Measurements from ENCODE around the gene STX8.

STX8 gene

GRCh38 chr17:9217151-9218056, 358.2 kb downstream of the STX8 start:
- Histone ChIP-seq H3K4me3 (ENCODE audit: low read depth, low read length) (no peak overlapping the region), H3K4me1 (ENCODE audit: control insufficient read depth, insufficient read depth, low read length) (no peaks in the 10 kb centered on the region), H3K36me3 (ENCODE audit: control insufficient read depth in 2 of 2, insufficient read depth in 1 of 2, low read length in 2 of 2) (peaks cover 4 to 23% of the 10 kb centered on the region in 2 experiments; a peak in 2 of 3 replicates), H3K27ac (ENCODE audit: extremely low read depth, low read depth, low read length) (no peak overlapping the region), H3K9me3 (ENCODE audit: control insufficient read depth, insufficient read depth, low read depth, low read length) (no peaks in the 10 kb centered on the region; the same call in 1 of the 2 replicates)
- POLR2A ChIA-PET: interaction anchor here (2.3 kb wide), 1 partner anchor 23 kb away, joined by 6 read pairs; no protein-coding TSS in a partner anchor
- CTCF ChIA-PET: interaction anchor here (0.9 to 1.6 kb wide), 4 partner anchors 9 to 305 kb away, joined by 3 to 6 read pairs (median 4); no protein-coding TSS in a partner anchor
- TF ChIP-seq ZNF148 (tag by site-specific recombination; IDR thresholded peaks at IDR 0.05; ENCODE audit: borderline replicate concordance) (no peak), KLF16 (tag by site-specific recombination; IDR thresholded peaks at IDR 0.05) (no peak), ZNF513 (tag by site-specific recombination; IDR thresholded peaks at IDR 0.05) (no peak), ZNF10 (tag by site-specific recombination; IDR thresholded peaks at IDR 0.05) (no peak), TCF7L2 (IDR thresholded peaks at IDR 0.05; ENCODE audit: borderline replicate concordance, low read depth, low read length) (no peak), ZBTB17 (tag by site-specific recombination; IDR thresholded peaks at IDR 0.05) (no peak), ZNF558 (tag by site-specific recombination; IDR thresholded peaks at IDR 0.05) (peak; percentile 52; the same call in 1 of the 2 replicates), PBX3 (CRISPR knock-in tag; IDR thresholded peaks at IDR 0.05) (no peak), ZNF350 (tag by site-specific recombination; IDR thresholded peaks at IDR 0.05) (no peak), PRDM10 (tag by site-specific recombination; IDR thresholded peaks at IDR 0.05) (0 out of 2 replicates have a peak, but pooled peaks have one; percentile 16), ZNF529 (tag by site-specific recombination; IDR thresholded peaks at IDR 0.05; ENCODE audit: insufficient replicate concordance) (no peak), KLF7 (tag by site-specific recombination; IDR thresholded peaks at IDR 0.05; ENCODE audit: borderline replicate concordance) (no peak), ZNF596 (tag by site-specific recombination; IDR thresholded peaks at IDR 0.05) (no peak), ZNF362 (tag by site-specific recombination; IDR thresholded peaks at IDR 0.05) (peak; percentile 80; the same call in 1 of the 2 replicates), ZNF837 (tag by site-specific recombination; IDR thresholded peaks at IDR 0.05) (no peak), ZNF658 (tag by site-specific recombination; IDR thresholded peaks at IDR 0.05) (no peak), SP3 (tag by site-specific recombination; IDR thresholded peaks at IDR 0.05) (no peak), MEIS1 (CRISPR knock-in tag; IDR thresholded peaks at IDR 0.05; ENCODE audit: borderline replicate concordance) (no peak), ZBTB20 (tag by site-specific recombination; IDR thresholded peaks at IDR 0.05) (no peak), ZNF335 (tag by site-specific recombination; conservative IDR thresholded peaks at IDR 0.05) (peak; percentile 37; the same call in 1 of the 2 replicates), ATF2 (tag by site-specific recombination; IDR thresholded peaks at IDR 0.05; ENCODE audit: low read depth) (peak; percentile 80), ZNF623 (tag by site-specific recombination; IDR thresholded peaks at IDR 0.05) (no peak)

Data from HEK293 (cell line).